Fibroblast of skin of scalp (primary cell): Measurements from ENCODE around the gene PPP1R7. TPM values are rescaled to one million over a fixed set of nuclear protein-coding genes. Genes with fewer than 3 reads are reported as not detected.
"Not testable (repeated sequence)": the region's sequence is repeated elsewhere in the genome, so short reads cannot be mapped to it uniquely, and the experiment has no call there.

Experiments used
- DNase-seq: peaks from one replicate; pipeline ENCODE4 v3.0.0-alpha.2; 2013
- polyA plus RNA-seq, 2 experiments: library from polyadenylated mRNA; unstranded; fragments of 120-200 nt; gene quantifications; one replicate each; pipeline ENCODE4 v1.2.1, GENCODE V29; 2013; ENCODE audit not compliant: insufficient read length in 2 of 2

Gene PPP1R7, protein sequence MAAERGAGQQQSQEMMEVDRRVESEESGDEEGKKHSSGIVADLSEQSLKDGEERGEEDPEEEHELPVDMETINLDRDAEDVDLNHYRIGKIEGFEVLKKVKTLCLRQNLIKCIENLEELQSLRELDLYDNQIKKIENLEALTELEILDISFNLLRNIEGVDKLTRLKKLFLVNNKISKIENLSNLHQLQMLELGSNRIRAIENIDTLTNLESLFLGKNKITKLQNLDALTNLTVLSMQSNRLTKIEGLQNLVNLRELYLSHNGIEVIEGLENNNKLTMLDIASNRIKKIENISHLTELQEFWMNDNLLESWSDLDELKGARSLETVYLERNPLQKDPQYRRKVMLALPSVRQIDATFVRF
- polyA plus RNA-seq (2013, experiment 1 of 2; ENCODE audit: insufficient read length): 75.1 TPM
- 69.5 TPM for polyA plus RNA-seq (2013, experiment 2 of 2; ENCODE audit: insufficient read length)

DNA sequence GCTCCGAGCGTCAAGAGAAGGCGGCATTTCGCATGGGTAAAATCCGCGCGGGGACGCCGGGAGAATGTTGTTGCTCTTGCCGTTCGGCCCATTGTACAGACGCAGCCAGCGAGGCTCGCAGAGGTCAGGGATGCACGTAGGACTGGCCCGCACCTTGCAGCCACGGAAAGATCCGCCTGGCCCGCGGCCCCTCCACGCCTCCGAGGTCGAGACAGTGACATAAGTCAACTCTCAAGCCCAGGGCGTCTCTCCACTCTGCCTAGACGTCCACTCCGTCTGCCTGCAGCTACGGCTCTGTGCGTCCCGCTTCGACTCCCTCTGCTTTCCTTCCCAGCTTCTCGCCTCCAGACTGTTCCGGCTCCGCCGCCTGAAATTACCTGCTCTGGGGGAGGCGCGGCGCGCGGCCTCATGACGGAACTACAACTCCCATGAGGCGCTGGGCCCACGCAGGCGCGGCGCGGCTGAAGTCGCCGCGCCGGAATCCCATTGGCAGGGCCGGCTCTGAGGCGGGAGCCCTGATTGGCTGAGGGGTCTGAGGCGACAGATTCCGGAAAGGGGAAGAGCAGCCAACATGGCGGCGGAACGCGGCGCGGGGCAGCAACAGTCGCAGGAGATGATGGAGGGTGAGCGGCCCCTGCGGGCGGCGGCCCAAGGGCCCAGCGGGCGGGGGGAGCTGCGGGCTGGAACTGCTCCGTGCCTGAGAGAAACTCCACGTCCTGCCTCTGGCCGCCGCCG is at the start of gene PPP1R7:
TSS of gene PPP1R7 (plus strand) at position 543 of the 735 bp plus-strand sequence. CDS start at position 572, 29 bp downstream.
- DNase-seq: peak; percentile 92

DNA sequence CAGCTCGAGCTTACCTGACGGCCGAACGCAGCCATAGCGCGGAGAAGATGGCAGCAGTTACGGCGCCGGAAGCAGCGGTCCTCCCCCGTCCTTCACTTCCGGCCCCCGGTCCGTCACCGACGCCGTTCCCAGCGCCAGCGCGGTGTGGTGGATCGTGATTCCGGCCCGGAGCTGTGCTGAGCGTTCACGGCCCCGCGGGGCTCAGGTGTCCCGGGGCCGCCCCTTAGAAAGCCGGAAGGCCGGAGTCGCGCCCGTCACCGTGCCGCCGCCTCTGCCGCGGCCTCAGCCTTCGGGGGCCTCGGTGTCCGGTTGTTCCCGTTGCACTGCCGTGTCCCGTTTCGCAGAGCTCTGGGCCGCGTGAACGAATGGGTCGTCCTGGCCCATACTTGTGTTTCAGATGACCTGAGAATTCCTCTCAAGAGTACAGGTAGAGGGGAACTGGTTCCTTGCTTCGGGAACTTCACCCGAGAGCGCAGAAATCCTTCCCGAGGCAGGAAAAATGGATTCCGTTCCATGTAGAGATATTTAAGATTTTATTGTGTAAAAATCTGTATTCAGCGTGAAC is 47.9 kb upstream of the PPP1R7 start, which contains the start of gene MTERF4:
TSS of gene MTERF4 (minus strand) at position 49 of the 565 bp plus-strand sequence. CDS start at position 35, 14 bp downstream.
- peak; percentile 81 for DNase-seq

DNA sequence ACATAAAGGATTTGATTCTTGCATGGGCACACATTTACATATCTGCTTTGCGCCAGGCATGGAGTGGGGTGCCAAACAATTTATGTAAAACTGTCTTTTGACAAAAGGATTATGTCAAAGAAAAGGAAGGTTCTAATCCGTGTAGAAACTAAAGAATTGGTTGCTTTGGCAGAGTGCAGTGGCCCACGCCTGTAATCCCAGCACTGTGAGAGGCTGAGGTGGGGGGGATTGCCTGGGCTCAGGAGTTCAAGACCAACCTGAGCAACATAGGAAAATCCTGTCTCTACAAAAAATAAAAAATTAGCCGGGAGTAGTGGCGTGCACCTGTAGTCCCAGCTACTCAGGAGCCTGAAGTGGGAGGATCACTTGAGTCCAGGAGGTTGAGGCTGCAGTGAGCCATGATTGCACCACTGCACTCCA is 47.1 kb upstream of the PPP1R7 start:
- DNase-seq: no peak

DNA sequence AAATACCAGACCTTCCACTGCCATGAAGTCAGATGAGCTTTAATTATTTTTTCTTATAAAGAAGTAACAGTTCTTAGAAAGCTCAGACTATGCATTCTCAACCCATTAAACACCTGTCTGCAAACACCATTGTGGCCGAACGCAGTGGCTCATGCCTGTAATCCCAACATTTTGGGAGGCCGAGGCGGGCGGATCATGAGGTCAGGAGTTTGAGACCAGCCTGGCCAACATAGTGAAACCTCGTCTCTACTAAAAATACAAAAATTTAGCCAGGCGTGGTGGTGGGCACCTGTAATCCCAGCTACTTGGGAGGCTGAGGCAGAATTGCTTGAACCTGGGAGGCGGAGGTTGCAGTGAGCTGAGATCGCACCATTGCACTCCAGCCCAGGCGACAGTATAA is 45.7 kb upstream of the PPP1R7 start:
- DNase-seq: not testable (repeated sequence)

DNA sequence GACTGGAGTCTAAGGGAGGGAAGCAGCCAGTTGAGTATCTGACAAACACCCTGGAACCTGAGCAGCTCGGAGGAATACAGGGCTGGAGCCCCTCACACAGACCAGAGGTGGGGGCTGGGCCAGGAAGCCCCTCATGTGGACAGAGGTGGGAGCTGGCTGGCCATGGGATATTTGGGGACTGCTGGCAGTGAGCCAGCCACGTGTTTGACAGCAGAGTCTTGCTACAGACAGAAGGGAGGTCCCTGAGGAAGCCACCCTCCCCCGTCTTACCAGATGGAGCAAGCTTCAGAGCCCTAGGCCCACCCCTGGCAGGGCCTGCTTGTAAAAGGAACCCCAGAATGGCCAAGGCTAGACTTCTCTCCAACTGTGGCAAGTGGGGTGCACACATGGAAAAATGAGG is 44.6 kb upstream of the PPP1R7 start:
- DNase-seq: no peak

DNA sequence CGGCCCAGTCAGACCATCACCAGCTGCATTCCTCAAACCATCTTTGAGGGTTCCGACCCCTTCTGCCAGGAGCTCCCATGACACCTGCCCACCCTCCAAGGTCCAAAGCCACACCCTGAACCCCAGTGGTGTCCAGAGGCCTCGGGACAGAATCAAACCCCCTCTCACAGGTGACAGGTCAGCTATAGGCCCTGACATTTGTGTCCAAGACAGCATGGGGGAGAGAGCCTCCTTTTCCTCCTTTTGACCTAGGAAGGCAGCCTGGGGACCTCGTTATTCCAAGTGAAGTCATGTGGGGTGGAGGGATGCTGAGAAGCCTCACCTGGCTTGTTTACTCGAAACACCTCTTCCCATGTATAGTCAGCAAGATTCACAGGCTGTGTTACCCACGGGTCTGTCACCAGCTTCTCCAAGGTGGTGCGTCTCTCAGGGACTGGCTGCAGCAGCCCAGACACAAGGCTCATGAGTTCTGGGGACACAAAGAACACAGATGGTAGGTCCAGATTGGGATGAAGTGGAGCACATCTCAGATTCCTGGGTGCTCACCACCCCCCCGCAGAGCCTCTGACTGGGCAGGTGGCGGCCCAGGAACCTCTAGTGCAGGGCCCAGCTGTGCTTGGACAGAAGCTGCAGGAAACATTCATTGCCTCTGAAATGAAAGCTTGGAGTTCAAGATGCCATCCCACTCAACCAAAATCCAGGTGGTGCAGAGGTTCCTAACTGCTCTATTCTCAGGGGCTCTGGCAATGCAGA is 43.1 kb upstream of the PPP1R7 start:
- no peak for DNase-seq

DNA sequence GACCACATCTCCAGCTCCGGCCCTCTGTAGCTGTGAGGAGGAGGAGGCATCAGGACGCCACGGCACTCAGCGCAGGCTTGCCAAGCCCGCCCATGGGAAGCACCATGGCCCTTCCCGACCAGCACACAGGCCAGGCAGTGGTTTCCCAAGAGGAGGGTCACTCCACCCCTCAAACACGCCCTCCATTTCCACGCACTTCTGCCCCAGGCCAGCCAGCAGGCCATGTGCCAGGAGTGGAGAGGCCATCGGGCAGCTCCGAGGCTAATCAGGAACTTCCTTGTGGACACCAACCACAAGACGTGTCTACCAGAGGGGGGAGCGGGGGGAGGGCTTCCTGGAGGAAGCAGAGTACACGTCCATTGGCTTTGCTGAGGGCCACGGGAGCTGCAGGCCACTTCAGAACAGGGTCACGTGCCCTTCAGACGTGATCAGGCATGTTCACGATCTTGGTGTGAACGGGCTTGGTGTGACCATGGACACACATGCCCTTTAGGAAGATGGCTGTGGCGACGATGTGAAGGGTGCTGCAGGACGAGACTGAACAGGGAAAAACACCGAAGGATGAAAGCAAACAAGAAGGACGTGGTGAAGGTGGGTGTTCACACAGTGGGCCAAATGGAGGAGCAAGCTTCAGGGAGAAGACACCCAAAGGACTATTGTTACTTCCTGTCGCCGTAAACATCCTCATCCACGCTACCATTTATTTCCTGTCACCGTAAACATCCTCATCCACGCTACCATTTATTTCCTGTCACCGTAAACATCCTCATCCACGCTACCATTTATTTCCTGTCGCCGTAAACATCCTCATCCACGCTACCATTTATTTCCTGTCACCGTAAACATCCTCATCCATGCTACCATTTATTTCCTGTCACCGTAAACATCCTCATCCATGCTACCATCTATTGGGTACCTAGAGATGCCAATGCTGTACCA is 41.7 kb upstream of the PPP1R7 start:
- no peak for DNase-seq

DNA sequence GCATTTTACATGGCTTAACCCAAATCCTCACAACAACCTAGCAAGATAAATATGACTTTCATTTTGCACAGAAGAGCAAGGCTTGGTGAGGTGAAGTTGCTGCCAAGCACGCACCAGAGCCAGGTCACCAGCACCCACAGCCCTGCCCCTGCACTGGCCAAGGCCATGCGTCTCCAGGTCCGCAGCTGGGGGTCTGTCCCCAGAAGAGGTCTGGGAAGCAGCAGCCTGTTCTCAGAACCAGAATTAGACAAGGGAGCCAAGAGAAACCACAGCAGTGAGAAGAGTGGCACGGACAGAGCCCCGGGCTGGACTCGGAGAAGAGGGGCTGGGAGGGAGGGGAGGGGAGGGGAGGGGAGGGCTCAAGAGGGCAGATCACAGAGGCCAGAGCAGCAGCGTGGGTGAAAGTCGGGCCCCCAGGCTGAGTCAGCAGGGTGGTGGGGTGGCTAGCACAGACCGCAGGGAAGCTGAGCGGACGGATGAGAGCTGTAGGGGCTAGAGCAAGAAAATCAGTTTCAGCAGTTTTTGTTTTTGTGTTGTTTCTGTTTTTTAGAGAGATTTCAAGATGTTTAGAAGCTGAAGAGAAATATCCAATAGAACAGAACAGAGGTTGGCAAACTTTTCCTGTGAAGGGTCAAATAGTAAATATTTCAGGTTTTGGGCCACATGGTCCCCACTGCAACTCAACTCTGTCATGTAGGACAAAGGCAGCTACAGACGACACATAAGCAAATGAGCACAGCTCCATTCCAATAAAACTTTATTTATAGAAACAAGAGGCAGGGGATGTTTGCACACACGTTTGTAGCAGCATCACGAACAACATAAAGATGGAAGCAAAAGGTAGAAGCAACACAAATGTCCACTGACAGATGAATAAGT is 40.8 kb upstream of the PPP1R7 start:
- no peak for DNase-seq

DNA sequence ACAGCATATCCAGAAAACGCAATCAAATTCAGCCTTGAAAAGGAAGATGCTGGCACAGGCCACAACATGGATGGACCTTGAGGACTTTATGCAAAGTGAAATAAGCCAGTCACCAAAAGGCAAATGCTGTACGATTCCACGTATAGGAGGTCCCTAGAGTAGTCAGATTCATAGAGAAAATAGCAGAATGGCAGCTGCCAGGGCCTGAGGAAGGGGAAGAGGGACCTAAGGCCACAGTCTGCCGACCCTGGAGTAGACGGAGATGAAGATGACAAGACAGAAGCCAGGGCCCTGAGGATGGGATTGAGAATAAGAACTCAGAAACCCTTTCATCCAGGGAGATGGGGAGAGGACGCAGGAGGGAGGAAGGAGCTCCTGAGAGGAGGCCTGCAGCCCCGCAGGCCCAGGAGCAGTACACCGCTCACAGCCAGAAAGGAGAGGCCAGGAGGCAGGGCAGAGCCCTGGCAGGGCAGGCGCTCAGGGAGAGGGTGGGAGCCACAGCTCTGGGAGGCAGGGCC is 40.1 kb upstream of the PPP1R7 start:
- DNase-seq: no peak

DNA sequence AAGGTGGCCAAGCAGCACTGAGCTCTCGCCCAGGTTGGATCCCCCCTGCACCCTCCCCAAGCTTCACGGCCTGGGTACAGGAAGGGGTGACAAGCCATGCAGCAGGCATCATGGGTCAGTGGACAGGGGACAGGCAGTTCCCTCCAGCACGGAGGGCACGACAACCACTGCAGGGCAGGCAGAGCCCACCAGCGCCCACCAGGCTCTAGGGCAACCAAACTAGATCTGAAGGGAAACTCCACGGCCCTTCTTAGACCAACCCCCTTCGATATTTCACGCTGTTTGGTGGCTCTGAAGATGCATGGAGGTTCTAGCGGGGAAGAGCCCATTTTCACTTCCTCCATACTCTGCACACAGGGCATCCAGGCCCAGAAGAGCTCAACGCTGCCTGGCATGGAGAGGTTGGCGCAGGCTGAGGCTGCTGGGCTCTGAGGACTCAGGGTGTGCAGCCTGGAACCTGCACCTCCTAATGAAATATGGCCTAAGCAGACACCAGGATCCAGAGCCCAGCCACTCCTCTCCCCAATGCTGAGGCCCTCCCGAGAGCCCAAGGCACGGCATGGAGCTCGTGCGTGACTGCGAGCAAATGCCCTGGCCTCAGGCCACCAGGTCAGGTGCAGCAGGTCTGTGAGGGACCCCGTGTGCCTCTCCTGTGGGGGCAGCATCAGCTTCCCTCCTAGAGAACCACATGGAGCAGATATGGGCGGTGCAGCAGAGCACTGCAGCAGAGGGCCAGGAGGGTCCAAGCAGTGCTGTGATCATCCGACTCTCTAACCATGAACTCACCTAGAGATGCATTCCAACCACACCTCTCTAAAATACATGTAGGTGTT is 39.4 kb upstream of the PPP1R7 start:
- no peak for DNase-seq

DNA sequence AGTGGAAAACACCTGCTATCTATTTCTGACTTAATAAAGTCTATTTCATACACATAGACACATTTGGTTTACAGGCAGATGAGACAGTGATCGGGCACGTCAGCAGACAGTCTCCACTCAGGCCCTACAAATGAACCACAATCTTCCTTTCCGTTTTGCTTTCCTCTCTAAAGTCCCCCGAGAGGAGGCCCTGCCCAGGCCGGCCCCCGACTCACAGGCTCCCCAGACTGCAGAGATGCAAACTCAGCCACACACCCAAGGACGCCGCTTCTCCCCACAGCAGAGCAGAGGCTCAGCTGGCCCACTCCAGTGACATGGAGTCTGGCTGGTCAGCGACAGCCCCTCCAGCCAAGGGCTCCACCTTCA is 38.8 kb upstream of the PPP1R7 start:
- DNase-seq: no peak

DNA sequence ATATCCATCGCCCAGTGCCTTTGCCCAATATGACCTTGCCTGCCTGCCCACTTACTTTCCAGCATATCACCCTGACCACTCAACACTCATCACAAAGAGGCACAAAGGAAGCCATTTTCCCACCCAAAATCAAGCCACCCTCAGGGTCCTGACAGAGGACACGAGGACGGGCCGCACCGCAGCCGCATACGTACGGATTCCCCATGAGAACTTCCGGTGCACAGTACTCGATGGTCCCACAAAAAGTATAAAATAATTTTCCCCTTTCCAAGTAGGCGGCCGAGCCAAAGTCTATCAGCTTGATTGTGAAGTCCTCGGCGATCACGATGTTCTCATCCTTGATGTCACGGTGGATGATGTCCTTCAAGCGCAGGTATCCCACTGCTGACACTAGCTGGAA is 38.2 kb upstream of the PPP1R7 start:
- no peak for DNase-seq

DNA sequence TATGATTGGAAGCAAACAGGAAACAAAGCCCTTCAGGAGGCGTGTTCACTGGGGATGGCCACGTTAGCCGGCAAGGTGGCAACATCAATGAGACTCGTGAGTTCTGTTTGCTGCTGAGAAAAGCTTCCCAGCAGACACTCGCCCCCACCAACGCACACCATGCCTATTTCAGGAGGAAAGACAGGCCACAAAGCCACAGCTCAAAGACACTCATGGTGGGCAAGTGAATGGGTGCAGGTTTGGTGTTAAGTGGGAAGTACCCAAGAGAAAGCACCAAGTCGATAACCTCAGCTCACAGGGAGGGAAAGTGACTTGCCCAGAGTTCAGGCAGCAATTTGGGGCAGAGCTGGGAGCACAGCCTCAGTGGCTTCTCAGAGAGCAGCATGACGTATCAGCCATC is 37.7 kb upstream of the PPP1R7 start:
- no peak for DNase-seq

DNA sequence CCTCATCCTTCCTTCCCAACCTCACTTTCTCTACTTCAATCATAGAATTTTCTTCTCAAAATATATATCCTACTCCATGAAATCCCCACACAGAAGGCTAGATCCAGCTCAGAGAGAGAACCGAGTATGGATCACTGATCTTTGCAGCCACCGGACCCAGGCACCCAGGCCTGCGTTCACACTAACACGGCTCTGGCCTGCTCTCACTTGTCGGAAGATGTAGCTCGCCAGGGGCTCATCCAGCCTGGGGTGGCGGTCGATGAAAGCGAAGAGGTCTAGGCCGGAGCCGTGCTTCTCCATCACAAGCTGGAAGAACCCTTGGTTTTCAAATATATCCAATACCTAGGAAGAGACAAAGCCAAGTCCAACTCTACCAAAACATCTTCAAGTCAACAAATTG is 35.4 kb upstream of the PPP1R7 start:
- no peak for DNase-seq

DNA sequence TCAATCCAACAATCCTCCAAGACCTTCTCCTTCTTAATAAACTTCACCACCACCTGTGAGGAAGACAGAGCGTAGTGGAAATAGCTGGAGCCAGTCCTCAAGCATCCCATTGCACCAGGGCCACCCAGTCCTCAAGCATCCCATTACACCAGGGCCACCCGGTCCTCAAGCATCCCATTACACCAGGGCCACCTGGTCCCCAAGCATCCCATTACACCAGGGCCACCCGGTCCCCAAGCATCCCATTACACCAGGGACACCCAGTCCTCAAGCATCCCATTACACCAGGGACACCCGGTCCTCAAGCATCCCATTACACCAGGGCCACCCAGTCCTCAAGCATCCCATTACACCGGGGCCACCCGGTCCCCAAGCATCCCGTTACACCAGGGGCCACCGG is 34.9 kb upstream of the PPP1R7 start:
- no peak for DNase-seq

DNA sequence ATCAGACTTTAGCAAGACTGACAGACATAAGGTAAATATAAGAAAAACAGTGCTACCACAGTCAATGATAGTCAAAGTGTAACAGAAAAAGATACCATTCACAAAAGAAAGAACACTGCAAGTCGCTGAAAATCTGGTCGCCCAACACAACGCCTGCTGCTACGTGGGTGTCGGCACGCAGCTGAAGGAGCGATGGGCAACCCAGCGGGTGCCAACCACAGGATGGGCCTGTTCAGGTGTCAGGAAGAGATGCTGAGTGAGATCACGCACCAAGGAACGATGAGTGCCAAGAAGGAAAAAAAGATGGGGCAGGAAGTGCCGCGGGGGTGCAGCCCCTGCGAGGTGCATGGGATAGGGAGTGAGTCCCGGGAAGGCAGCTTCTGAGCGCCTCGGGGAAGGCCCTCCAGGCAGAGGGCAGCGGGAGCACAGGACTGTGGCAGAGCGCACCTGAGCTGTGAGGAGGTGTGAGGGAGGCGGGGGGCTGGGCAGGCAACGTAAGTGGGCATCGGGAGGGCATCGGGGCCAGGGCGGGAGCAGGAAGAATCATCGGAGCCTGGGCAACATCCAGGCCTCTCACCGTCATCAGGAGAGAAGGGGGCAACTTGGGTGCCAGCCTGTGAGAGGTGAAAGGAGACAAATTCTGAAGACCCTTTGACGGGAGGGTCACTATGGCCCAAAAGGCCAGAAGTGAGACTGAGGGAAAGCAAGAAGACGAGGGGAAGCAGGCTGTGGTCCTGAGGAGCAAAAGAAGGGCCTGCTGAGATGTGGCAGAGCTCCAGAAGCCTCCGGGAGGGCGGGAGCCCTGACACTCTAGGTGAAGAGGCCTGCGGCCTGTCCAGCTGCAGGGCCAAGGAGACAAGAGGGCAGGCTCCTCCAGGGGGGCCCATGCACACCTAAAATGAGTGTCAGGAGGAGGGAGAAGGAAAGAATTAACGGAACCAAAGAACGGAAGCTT is 33.4 kb upstream of the PPP1R7 start:
- DNase-seq: no peak

DNA sequence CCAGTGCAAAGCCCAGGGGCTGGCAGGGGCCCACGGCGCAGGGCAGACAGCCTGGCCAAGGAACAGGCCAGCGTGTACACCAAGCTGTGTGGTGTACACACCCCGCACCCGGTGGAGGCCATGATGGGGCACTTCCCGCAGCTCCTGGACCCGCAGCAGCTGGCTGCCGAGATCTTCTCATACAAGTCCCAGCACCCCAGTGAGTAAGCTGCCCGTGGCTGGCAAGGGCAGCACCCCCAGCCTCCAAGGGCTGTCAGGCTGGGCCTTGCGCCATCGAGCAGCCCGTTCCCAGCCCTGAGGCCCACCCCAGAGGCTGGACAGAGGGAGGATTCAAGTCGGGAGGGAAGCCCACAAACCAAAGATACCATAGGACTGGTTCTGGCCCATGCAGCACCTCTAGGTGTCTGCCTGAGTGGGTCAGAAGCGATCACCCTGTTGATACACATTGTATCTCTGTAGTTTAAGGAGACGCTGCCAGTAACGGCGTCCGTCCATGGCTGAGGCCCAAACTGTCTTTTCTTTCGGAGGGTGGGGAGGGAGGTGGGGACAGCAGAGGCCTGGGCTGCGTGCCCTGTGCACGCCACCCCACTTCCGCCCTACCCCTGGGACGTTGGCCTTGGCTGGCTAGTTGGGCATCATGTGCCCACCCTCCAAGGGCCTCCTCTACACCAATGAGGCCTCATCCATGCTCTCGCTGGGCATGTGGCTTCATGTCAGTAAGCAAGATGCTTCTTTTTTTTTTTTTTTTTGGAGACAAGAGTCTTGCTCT is 31.3 kb upstream of the PPP1R7 start:
- no peak for DNase-seq
